ENCODE measurements around the gene CNKSR1. TPM values are rescaled to one million over a fixed set of nuclear protein-coding genes. Genes with fewer than 3 reads are reported as not detected.

CNKSR1 gene
- total RNA-seq, 2 experiments from 2014 or later: 1.2 to 1.4 TPM

DNA sequence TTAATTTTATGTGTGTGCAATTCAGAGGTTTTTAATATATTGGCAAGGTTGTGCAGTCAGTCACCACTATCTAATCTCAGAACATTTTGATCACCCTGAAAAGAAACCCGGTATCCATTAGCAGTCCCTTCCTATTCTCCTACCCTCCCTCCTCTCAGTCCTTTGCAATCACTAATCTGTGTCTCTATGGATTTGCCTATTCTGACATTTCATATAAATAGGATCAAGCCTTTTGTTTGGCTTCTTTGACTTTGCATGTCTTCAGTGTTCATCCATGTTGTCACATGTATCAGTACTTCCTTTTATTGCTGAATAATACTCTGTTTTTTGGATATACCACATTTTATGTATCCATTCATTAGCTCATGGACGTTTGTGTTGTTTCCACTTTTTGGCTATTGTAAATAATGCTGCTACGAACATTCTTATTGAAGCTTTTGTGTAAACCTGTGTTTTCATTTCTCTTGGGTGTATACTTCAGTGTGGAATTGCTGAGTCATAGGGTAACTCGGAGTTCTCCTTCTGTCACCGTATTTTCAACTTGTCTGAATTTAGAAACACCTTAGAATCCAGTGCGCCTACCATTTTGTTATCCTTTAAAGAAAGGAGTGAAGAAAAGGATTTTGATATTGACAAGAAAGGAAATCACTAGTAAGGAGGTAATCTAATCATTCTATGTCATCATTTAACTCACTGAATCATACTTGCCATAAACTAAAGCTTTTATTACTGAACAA lies 60.1 kb downstream of the CNKSR1 start:
- TF ChIP-seq CTCF (IDR thresholded peaks at IDR 0.05): no peak
- ChIA-PET CTCF (interaction anchor here (0.8 kb wide), 1 partner anchor 127 kb away, joined by 3 read pairs; no protein-coding TSS in a partner anchor), POLR2A (no interaction called here)
- Mint-ChIP-seq H3K27me3 (no peaks in the 10 kb centered on the region), H3K4me3 (no peak overlapping the region), H3K4me1 (ENCODE audit: low read depth) (peaks cover 29% of the 10 kb centered on the region), H3K27ac (no peak overlapping the region), H3K36me3 (ENCODE audit: low read depth) (peaks cover 34% of the 10 kb centered on the region), H3K9me3 (no peaks in the 10 kb centered on the region)
- ATAC-seq (no peak), DNase-seq (no peak)
- intact Hi-C loops (cut with micrococcal nuclease): no loop called here

Other genes with a start within 250 kb of the CNKSR1 start
- 1 to 10 TPM; 7.4 to 8.0 TPM for gene PAFAH2, start 179.4 kb upstream of the CNKSR1 start, total RNA-seq
- gene EXTL1, start 155.7 kb upstream of the CNKSR1 start, total RNA-seq: not detected
- gene SLC30A2, start 131.4 kb upstream of the CNKSR1 start, total RNA-seq: not detected
- gene TRIM63, start 109.9 kb upstream of the CNKSR1 start, total RNA-seq: under 1 TPM in 1 of 2 experiments, not detected in 1; 0.18 TPM
- 10 to 100 TPM; 11.7 to 13.4 TPM for gene PDIK1L, start 65.7 kb upstream of the CNKSR1 start, total RNA-seq
- not detected for gene FAM110D, start 18.4 kb upstream of the CNKSR1 start, total RNA-seq
- not detected for gene C1orf232, start 8.5 kb upstream of the CNKSR1 start, total RNA-seq
- 10 to 100 TPM; 40.9 to 41.1 TPM for gene ZNF593, start 7.6 kb upstream of the CNKSR1 start, total RNA-seq
- not detected for gene ZNF593OS, start 5.7 kb upstream of the CNKSR1 start, total RNA-seq
- not detected for gene CATSPER4, start 13.1 kb downstream of the CNKSR1 start, total RNA-seq
- 10 to 100 TPM; 32.8 to 33.7 TPM for gene CEP85, start 56.7 kb downstream of the CNKSR1 start, total RNA-seq
- 100 to 1,000 TPM; 309 to 316 TPM for gene SH3BGRL3, start 102.6 kb downstream of the CNKSR1 start, total RNA-seq
- 10 to 100 TPM; 24.9 to 26.0 TPM for gene UBXN11, start 129.1 kb downstream of the CNKSR1 start, total RNA-seq
- gene CD52, start 140.5 kb downstream of the CNKSR1 start, total RNA-seq: 100 to 1,000 TPM; 324 to 344 TPM
- gene CRYBG2, start 176.6 kb downstream of the CNKSR1 start, total RNA-seq: 1 to 10 TPM; 4.5 to 6.4 TPM
- gene ZNF683, start 195.3 kb downstream of the CNKSR1 start, total RNA-seq: 1 to 10 TPM in 1 of 2 experiments, under 1 TPM in 1; 0.69 to 1.3 TPM
- gene LIN28A, start 233.3 kb downstream of the CNKSR1 start, total RNA-seq: not detected

All from activated CD8-positive, alpha-beta T cell treated with anti-CD3 and anti-CD28 coated beads for 36 hours (primary cell).